HG03097 (cell line): ENCODE measurements around the gene DCANP1.

Source experiments
- ATAC-seq: cut with Tn5 transposase; IDR thresholded peaks from one replicate; pipeline ENCODE4 v1.9.1; 2021; ENCODE audit not compliant: unreplicated experiment, low FRiP score

The DCANP1 gene

GRCh38 chr5:135458356-135458755 lies 11.2 kb upstream of the DCANP1 start:
- ATAC-seq: no peak

- ATAC-seq: no peak
Measured at GRCh38 chr5:135457424-135458071, 10.4 kb upstream of the DCANP1 start.

GRCh38 chr5:135456238-135457099 lies 9.3 kb upstream of the DCANP1 start:
- ATAC-seq: no peak

- no peak for ATAC-seq
Measured at GRCh38 chr5:135455876-135456237, 8.7 kb upstream of the DCANP1 start.

- ATAC-seq: no peak
Measured at GRCh38 chr5:135454946-135455345, 7.8 kb upstream of the DCANP1 start.

GRCh38 chr5:135453613-135454012 lies 6.5 kb upstream of the DCANP1 start:
- no peak for ATAC-seq

- ATAC-seq: no peak
Measured at GRCh38 chr5:135452321-135453030, 5.3 kb upstream of the DCANP1 start, which contains the start of gene TIFAB. TSS of gene TIFAB (minus strand) at chr5:135452351. CDS start at chr5:135449939, 2,412 bp downstream.

- ATAC-seq: no peak
Measured at GRCh38 chr5:135451581-135452320, 4.6 kb upstream of the DCANP1 start.

GRCh38 chr5:135450952-135451351 lies 3.8 kb upstream of the DCANP1 start:
- ATAC-seq: no peak

- no peak for ATAC-seq
Measured at GRCh38 chr5:135450336-135450735, 3.2 kb upstream of the DCANP1 start.

GRCh38 chr5:135449644-135450043 lies 2.5 kb upstream of the DCANP1 start:
- ATAC-seq: no peak

- ATAC-seq: no peak
Measured at GRCh38 chr5:135448791-135449507, 1.8 kb upstream of the DCANP1 start.

GRCh38 chr5:135448071-135448739 lies 1.1 kb upstream of the DCANP1 start:
- no peak for ATAC-seq

GRCh38 chr5:135446615-135447014 lies 533 bp downstream of the DCANP1 start:
- no peak for ATAC-seq

GRCh38 chr5:135446206-135446605 lies 942 bp downstream of the DCANP1 start:
- ATAC-seq: no peak

GRCh38 chr5:135445306-135445985 lies 1.7 kb downstream of the DCANP1 start:
- no peak for ATAC-seq

- no peak for ATAC-seq
Measured at GRCh38 chr5:135444881-135445280, 2.3 kb downstream of the DCANP1 start.

GRCh38 chr5:135444360-135444759 lies 2.8 kb downstream of the DCANP1 start:
- no peak for ATAC-seq
